ENCODE data around the gene BTBD9. TPM values are rescaled to one million over a fixed set of nuclear protein-coding genes. Genes with fewer than 3 reads are reported as not detected.
A peak's percentile ranks its signal among the peaks of the same experiment; 100 is the strongest.

Gene BTBD9
- polyA plus RNA-seq, 1 donor (not counting 4 experiments of a cell fraction or from before 2014, with no cell fraction given): 6.8 TPM

GRCh38 chr6:38445336-38445735, 194.4 kb downstream of the BTBD9 start:
- FAIRE-seq: no peak
- Histone ChIP-seq H3K4me3 (ENCODE audit: control insufficient read depth in 2 of 3, extremely low read depth in 1 of 3, insufficient read depth in 2 of 3, low read depth in 1 of 3, low read length in 3 of 3) (no peak overlapping the region), H3K27me3 (ENCODE audit: control insufficient read depth, extremely low read depth, insufficient read depth, low read length) (no peaks in the 10 kb centered on the region), H3K27ac (ENCODE audit: control insufficient read depth, insufficient read depth, low read length) (no peak overlapping the region), H3K4me1 (ENCODE audit: control insufficient read depth, extremely low read depth, insufficient read depth, low read length) (peaks cover 5% of the 10 kb centered on the region), H2AFZ (ENCODE audit: control insufficient read depth, low read length) (no peak overlapping the region), H3K79me2 (ENCODE audit: control insufficient read depth, insufficient read depth, low read length) (no peaks in the 10 kb centered on the region), H4K20me1 (ENCODE audit: control insufficient read depth, extremely low read depth, insufficient read depth, low read length) (no peaks in the 10 kb centered on the region), H3K36me3 (ENCODE audit: control insufficient read depth in 2 of 2, extremely low read depth in 1 of 2, insufficient read depth in 2 of 2, low read length in 2 of 2) (no peaks in the 10 kb centered on the region), H3K9me1 (ENCODE audit: control insufficient read depth, extremely low read depth, insufficient read depth, low read length) (no peaks in the 10 kb centered on the region), H3K9me3 (ENCODE audit: control insufficient read depth, low read depth, low read length) (no peaks in the 10 kb centered on the region), H3K4me2 (ENCODE audit: control insufficient read depth, extremely low read depth, insufficient read depth, low read depth, low read length) (no peak overlapping the region), H3K9ac (ENCODE audit: control insufficient read depth, extremely low read depth, insufficient read depth, low read length) (no peak overlapping the region)
- TF ChIP-seq CTCF (optimal IDR thresholded peaks at IDR 0.05 in 1 of 3, IDR thresholded peaks at IDR 0.05 in 1 of 3, conservative IDR thresholded peaks at IDR 0.05 in 1 of 3; ENCODE audit: extremely low read depth in 1 of 3, insufficient read depth in 2 of 3, low read length in 3 of 3) (no peak), EZH2 (IDR thresholded peaks at IDR 0.05; ENCODE audit: low read length) (no peak)
- dilution Hi-C loops (cut with MboI; ENCODE audit: extremely low pct_ligation_motif_present, low sequenced_read_pairs): no loop called here
- DNase-seq (ENCODE audit: low read depth, low spot score): no peak

GRCh38 chr6:38443352-38444144, 196.2 kb downstream of the BTBD9 start:
- TF ChIP-seq EZH2 (IDR thresholded peaks at IDR 0.05; ENCODE audit: low read length): no peak
- no peak for TF ChIP-seq CTCF (optimal IDR thresholded peaks at IDR 0.05 in 1 of 3, IDR thresholded peaks at IDR 0.05 in 1 of 3, conservative IDR thresholded peaks at IDR 0.05 in 1 of 3; ENCODE audit: extremely low read depth in 1 of 3, insufficient read depth in 2 of 3, low read length in 3 of 3)
- H3K27ac ChIP-seq (ENCODE audit: control insufficient read depth, insufficient read depth, low read length): no peak overlapping the region
- H3K27me3 ChIP-seq (ENCODE audit: control insufficient read depth, extremely low read depth, insufficient read depth, low read length): no peaks in the 10 kb centered on the region
- H3K79me2 ChIP-seq (ENCODE audit: control insufficient read depth, insufficient read depth, low read length): no peaks in the 10 kb centered on the region
- H4K20me1 ChIP-seq (ENCODE audit: control insufficient read depth, extremely low read depth, insufficient read depth, low read length): no peaks in the 10 kb centered on the region
- no peak overlapping the region for H3K4me3 ChIP-seq (ENCODE audit: control insufficient read depth in 2 of 3, extremely low read depth in 1 of 3, insufficient read depth in 2 of 3, low read depth in 1 of 3, low read length in 3 of 3)
- DNase-seq (ENCODE audit: low read depth, low spot score): no peak
- H3K36me3 ChIP-seq (ENCODE audit: control insufficient read depth in 2 of 2, extremely low read depth in 1 of 2, insufficient read depth in 2 of 2, low read length in 2 of 2): no peaks in the 10 kb centered on the region
- peak; percentile 49 for FAIRE-seq
- no peak overlapping the region for H2AFZ ChIP-seq (ENCODE audit: control insufficient read depth, low read length)
- no peak overlapping the region for H3K4me2 ChIP-seq (ENCODE audit: control insufficient read depth, extremely low read depth, insufficient read depth, low read depth, low read length)
- no peaks in the 10 kb centered on the region for H3K9me3 ChIP-seq (ENCODE audit: control insufficient read depth, low read depth, low read length)
- H3K9ac ChIP-seq (ENCODE audit: control insufficient read depth, extremely low read depth, insufficient read depth, low read length): no peak overlapping the region
- peaks cover 5% of the 10 kb centered on the region for H3K4me1 ChIP-seq (ENCODE audit: control insufficient read depth, extremely low read depth, insufficient read depth, low read length)
- dilution Hi-C loops (cut with MboI; ENCODE audit: extremely low pct_ligation_motif_present, low sequenced_read_pairs): no loop called here
- no peaks in the 10 kb centered on the region for H3K9me1 ChIP-seq (ENCODE audit: control insufficient read depth, extremely low read depth, insufficient read depth, low read length)
